HG02798 (cell line): ENCODE results near the gene TSPAN16.

ENCODE experiments used
- ATAC-seq: cut with Tn5 transposase; IDR thresholded peaks from one replicate; pipeline ENCODE4 v1.9.1; 2021; ENCODE audit warnings: mild to moderate bottlenecking; ENCODE audit not compliant: unreplicated experiment, poor library complexity

The TSPAN16 gene

GRCh38 chr19:11267316-11268085 is 28.5 kb upstream of the TSPAN16 start:
- no peak for ATAC-seq

- no peak for ATAC-seq
These were observed 27.1 kb upstream of the TSPAN16 start for GRCh38 chr19:11268783-11269267.

- no peak for ATAC-seq
These were observed 26.6 kb upstream of the TSPAN16 start for GRCh38 chr19:11269408-11269807.

- ATAC-seq: no peak
These were observed 22.7 kb upstream of the TSPAN16 start for GRCh38 chr19:11273296-11273695.

- ATAC-seq: no peak
These were observed 22.0 kb upstream of the TSPAN16 start for GRCh38 chr19:11273989-11274388.

GRCh38 chr19:11274533-11275086 is 21.4 kb upstream of the TSPAN16 start:
- no peak for ATAC-seq

GRCh38 chr19:11278670-11279069 is 17.3 kb upstream of the TSPAN16 start:
- ATAC-seq: no peak

- no peak for ATAC-seq
These were observed 16.3 kb upstream of the TSPAN16 start for GRCh38 chr19:11279505-11280236.

GRCh38 chr19:11281356-11282049 is 14.5 kb upstream of the TSPAN16 start:
- no peak for ATAC-seq

- ATAC-seq: no peak
These were observed 11.4 kb upstream of the TSPAN16 start for GRCh38 chr19:11284515-11284914.

GRCh38 chr19:11286312-11286974 is 9.5 kb upstream of the TSPAN16 start:
- ATAC-seq: no peak

- ATAC-seq: no peak
These were observed 7.6 kb upstream of the TSPAN16 start for GRCh38 chr19:11288349-11288748.

GRCh38 chr19:11290256-11290655 is 5.7 kb upstream of the TSPAN16 start:
- no peak for ATAC-seq

GRCh38 chr19:11291415-11291814 is 4.5 kb upstream of the TSPAN16 start:
- ATAC-seq: no peak

GRCh38 chr19:11291991-11292390 is 4.0 kb upstream of the TSPAN16 start:
- ATAC-seq: no peak

GRCh38 chr19:11293433-11294389 is 2.2 kb upstream of the TSPAN16 start:
- ATAC-seq: no peak

GRCh38 chr19:11295180-11295579 is 780 bp upstream of the TSPAN16 start:
- no peak for ATAC-seq

- ATAC-seq: no peak
These were observed 304 bp downstream of the TSPAN16 start for GRCh38 chr19:11296264-11296663.
